Hippocampal formation (tissue), 2 donors: ENCODE measurements around the gene RPH3AL.

Source experiments
- DNase-seq, 2 donors: peaks; one replicate each; lab custom pipeline; 2025; lab: John Stamatoyannopoulos, UW

RPH3AL gene, protein sequence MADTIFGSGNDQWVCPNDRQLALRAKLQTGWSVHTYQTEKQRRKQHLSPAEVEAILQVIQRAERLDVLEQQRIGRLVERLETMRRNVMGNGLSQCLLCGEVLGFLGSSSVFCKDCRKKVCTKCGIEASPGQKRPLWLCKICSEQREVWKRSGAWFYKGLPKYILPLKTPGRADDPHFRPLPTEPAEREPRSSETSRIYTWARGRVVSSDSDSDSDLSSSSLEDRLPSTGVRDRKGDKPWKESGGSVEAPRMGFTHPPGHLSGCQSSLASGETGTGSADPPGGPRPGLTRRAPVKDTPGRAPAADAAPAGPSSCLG

DNA sequence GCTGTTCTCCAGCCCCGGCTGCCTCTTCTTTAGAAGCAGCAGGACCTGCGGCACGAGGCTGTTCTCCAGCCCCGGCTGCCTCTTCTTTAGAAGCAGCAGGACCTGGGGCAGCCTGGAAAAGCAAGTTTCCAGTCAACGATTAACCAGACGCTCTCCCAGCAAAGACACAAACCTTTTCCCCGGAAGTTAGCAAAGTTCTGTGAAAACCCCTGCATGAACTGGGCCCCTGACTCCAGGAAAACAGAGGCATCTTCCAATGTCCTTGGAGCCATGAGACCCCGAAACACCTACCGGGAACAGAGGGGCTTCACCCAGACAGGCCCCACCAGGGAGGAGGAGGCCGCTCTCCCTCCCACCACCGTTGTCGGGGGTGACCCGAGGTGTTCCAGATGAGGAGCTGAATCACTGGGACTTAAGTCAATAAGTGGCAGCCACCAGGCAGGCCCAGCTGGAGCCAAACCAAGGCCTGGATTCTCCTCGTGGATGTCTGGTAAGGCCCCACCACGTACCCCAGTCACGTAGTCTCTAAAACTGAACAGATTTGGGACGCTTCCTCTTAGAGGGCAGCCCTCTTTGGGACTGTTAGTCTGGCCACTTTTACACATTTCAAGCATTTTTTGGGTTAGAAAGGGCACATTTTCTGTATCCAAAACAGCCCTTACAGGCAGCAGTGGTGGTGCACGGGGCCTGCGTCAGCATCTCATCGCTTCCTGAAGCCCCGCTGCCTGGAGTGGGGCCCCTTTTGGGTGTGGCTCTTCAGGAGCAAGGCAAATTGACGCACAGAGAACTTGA lies at the start of gene RPH3AL:
Gene RPH3AL (minus strand): TSS at position 387 of the 792 bp plus-strand sequence. CDS start 25,264 bp downstream, outside the sequence.
- DNase-seq, result no peak

DNA sequence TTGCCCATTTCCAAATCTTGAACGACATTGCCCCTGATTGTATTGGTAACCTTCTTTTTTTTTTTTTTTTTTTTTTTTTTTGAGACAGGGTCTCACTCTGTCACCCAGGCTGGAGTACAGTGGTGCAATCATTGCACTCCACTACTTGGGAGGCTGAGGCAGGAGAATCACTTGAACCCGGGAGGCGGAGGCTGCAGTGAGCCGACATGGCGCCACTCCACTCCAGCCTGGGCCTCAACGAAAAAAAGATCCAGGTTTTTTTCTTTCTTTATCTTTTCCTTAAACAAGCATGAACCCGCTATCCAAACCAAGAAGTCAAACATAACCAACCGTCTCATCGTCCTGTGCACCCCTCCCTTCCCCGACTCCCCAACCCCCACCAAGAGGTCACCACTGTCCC lies 47.6 kb upstream of the RPH3AL start:
- DNase-seq, result no peak

- no peak for DNase-seq
These were observed 44.2 kb upstream of the RPH3AL start for GRCh38 chr17:396788-397187.

DNA sequence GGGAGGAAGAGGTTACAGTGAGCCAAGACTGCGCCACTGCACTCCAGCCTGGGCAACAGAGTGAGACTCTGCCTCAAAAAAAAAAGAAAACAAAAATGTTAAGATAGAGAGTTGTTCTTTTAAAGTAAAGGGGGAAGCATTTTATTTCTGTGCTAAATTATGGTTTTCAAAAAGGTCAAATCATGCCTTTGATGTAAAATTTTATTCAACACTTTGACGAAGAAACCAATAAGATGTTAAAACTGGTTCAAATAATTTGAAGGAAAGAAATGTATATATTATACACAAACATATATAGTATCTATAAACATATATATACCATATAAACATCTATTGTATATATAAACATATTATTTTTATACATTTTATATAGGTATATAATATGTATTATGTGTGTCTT lies 43.4 kb upstream of the RPH3AL start:
- no peak for DNase-seq

- DNase-seq, result no peak
These were observed 42.6 kb upstream of the RPH3AL start for GRCh38 chr17:395179-395578.

GRCh38 chr17:394718-395095 lies 42.1 kb upstream of the RPH3AL start:
- DNase-seq, result no peak

- no peak for DNase-seq
These were observed 41.5 kb upstream of the RPH3AL start for GRCh38 chr17:393806-394717.

GRCh38 chr17:391850-392249 lies 39.2 kb upstream of the RPH3AL start:
- no peak for DNase-seq

- no peak for DNase-seq
These were observed 37.4 kb upstream of the RPH3AL start for GRCh38 chr17:390025-390424.

DNA sequence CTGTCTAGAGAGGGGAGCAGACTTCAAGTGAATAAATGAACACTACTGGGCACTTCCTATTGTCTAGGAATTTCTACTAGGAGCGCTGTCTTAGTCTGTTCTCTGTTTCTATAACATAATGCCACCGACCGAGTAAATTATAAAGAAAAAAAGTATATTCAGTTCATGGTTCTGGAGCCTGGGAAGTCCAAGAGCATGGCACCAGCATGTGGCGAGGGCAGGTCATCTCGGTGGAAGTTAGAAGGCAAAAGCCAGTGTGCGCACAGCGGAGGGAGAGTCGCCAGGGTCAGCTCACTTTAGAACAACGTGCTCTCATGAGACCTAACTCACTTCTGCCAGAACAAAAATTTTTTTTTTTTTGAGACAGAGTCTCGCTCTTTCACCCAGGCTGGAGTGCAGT lies 35.5 kb upstream of the RPH3AL start:
- no peak for DNase-seq

DNA sequence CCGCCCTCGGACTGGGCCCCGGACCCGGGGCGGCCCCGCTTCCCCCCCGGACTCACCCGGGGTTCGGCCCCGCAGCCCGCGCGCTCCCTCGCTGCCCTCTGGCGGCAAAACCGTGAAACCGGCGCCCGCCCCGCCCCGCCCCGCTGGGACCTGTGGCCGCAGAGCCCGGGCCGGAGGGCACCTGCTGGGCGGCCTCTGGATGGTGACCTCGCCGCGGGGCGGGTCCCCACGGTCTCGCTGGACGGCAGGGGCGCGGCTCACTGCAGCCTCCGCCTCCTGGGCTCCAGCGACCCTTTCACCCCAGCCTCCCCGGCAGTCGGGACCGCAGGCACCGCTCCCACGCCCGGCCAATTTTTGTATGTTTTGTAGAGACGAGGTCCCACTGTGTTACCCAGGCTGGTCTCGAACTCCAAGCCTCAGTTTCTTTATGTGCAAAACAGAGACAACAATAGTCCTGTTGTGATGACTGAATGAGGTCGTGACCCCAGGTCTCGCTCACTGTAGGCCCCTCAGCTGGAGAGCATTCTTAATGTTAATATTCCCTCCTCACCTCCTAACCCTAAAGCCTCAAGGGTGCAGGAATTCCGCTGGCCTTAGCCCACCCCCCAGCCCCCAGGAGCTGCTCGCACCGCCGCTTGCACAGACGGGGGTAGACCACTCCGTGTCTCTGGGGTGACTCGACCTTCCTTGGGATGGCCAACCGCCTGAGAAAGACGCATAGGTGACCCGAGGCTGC lies 33.7 kb upstream of the RPH3AL start:
- peak in 1 of 2 donors; percentile 62 for DNase-seq

GRCh38 chr17:385836-386140 lies 33.2 kb upstream of the RPH3AL start:
- no peak for DNase-seq

GRCh38 chr17:385178-385835 lies 32.7 kb upstream of the RPH3AL start:
- DNase-seq, result no peak

GRCh38 chr17:384622-385177 lies 32.1 kb upstream of the RPH3AL start:
- no peak for DNase-seq

DNA sequence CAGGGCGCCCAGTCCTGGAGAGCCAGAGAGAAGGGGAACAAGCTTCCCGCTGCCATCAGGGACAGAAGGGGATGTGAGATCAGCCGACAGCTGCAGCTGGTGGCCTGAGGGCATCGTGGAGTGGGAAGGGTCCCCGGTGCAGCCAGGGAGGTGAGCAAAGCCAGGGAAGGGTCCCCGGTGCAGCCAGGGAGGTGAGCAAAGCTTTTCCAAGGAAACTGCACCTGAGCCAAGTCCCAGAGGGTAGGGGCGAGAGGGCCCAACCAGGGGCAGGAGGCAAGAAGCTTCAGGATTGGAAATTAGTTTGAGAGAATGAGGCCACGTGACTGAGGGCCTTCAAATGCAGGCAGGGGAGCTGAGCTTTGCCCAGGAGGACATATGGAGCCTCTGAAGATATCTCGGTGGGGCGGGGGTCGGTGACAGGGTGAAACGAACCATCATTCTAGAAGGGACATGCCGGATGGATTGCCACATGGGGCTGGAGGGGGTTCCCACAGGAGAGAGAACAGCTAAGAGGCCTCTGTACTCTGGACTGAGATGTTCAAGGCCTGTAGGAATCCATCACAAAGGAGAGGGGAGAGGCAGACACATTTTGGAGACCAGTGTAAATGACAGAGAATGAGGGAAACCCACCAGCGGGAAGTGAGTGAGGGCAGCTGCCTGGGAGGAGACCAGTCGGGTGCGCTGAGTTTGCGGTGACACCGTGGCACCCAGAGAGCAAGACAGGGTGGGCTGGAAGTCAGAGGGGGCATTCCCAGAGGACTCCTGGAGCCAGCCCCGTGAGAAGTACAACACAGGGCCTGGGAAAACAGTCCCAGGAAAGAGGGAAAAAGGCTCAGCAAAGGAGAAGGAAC lies 31.4 kb upstream of the RPH3AL start:
- no peak for DNase-seq

DNA sequence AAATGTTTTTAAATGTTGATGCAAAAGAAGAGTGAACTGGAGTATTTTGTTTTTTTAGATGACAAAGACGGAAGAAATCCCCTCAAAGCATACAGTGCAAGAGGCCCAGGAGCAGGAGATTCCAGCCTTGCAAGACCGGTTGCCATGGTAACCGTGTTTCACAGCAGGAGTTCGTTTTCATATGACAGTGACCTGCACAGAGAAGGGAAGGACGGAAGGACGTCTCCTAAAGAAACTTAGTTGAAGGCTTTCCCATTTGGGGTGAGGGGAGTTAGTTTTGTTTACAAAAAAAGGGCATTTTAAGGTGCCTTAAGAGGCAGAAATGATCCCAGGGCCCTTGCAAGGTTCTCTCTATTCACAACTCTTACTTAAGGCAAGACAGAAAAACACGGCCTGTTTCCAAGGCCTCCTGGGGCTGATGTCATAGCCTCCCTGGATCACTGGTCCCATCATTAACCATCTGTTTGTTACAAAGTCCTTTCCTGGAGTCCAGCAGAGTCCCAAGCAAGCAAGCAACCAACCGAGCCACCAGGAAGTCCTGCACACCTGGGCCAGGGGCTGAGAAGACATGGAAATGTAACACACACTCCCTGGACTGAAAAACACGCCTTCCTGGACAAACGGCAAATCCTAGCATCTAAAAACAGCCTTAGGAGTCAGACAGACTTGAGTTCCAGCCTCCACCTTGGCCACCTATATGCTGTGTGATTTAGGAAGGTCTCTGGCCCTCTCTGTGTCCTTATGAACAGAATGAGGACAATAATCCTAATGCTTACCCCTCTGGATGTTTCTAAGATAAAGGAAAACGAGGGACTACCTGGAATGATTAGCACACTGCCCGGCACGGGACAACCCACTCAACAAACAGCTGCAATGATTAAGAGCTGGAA lies 30.3 kb upstream of the RPH3AL start:
- DNase-seq, result no peak

GRCh38 chr17:381941-382643 lies 29.5 kb upstream of the RPH3AL start:
- DNase-seq, result no peak

DNA sequence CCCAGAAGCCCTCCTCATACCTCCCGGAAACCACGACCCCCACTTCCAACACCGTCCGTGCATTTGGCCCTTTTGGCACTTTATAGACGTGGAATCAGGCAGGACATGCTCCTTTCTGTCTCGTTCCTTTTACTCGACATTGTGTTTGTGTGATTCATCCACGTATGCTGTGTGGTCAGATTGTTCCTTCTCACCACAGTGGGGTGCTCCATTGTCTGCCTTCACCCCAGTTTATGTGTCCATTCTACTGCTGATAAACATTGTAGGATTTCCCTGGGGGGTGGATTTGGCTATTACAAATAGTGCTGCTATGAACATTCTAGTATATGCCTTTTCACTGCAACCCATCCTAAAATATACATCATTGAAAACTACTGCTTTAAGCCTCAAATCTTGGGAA lies 28.9 kb upstream of the RPH3AL start:
- DNase-seq, result no peak
